ENCODE results near the gene OCLN. TPM values are rescaled to one million over a fixed set of nuclear protein-coding genes. Genes with fewer than 3 reads are reported as not detected.
"Not testable (repeated sequence)": the region's sequence is repeated elsewhere in the genome, so short reads cannot be mapped to it uniquely, and the experiment has no call there.

Gene OCLN, protein sequence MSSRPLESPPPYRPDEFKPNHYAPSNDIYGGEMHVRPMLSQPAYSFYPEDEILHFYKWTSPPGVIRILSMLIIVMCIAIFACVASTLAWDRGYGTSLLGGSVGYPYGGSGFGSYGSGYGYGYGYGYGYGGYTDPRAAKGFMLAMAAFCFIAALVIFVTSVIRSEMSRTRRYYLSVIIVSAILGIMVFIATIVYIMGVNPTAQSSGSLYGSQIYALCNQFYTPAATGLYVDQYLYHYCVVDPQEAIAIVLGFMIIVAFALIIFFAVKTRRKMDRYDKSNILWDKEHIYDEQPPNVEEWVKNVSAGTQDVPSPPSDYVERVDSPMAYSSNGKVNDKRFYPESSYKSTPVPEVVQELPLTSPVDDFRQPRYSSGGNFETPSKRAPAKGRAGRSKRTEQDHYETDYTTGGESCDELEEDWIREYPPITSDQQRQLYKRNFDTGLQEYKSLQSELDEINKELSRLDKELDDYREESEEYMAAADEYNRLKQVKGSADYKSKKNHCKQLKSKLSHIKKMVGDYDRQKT
- total RNA-seq (2014; rRNA removed; shearing (Covaris generic)), result 15.7 and 24.4 TPM in 2 replicates

DNA sequence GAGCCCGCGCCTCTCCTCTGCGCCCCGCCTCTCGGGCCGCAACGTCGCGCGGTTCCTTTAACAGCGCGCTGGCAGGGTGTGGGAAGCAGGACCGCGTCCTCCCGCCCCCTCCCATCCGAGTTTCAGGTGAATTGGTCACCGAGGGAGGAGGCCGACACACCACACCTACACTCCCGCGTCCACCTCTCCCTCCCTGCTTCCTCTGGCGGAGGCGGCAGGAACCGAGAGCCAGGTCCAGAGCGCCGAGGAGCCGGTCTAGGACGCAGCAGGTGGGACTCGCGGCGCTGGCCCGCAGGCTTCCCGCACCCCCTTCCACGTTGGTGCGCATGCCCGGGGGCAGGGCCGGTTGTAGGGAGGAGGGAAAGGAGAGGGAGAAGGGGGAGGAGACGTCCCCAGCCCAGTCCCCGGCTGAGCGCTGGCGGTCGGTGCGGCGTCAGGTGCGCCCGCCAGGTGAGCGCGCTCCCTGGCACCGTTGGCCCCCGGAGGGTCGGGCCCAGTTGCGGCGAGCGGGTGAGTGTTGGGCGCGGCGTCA, at the start of gene OCLN:
TSS of gene OCLN (plus strand) at position 400 of the 532 bp plus-strand sequence. CDS start 11,455 bp downstream, outside the sequence.
- peak; percentile 69 for DNase-seq (ENCODE audit: low read depth)

DNA sequence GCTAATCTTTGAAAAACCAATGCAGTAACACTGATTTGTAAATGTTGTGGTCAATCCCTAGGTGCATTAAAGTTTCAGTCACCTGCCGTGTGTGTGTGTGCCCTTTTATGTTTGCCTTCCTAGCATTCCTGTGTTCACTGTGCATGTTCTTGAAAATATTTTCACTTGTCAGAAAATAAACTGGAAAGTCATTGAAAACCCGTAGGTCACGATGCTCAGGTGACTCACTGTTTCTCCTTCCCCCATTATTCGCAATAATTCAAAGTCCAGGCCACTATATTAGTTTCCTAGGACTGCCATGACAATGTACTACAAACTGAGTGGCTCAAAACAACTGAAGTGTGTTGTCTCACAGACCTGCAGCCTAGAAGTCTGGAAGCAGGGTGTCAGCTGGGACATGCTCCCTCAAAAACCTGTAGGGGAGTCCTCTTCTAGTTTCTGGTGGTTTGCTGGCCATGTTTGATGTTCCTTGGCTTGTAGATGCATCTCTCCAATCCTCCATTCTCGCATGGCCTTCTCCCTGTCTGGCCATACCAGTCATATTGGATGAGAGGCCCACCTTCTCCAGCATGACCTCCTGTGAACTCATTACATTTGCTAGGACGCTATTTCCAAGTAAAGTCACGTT, 48.3 kb upstream of the OCLN start:
- peak; percentile 32 for DNase-seq (ENCODE audit: low read depth)

DNA sequence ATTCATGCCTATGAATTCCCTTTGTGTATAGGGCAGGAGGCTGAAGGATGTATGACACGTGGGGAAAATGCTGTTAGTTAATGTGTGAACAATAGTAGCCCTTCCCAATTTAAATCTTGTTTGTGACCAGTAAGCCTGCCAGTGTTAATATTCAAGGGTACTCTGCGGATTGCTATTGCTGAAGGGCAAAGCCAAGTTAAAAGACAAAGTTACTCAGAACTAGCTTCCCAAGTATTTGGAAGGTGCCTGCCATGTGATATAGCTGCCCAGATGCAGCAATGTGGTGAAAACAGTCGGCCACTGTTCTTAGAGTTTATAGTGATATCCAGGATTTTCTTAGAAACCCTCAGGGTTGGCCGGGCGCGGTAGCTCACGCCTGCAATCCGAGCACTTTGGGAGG, 43.1 kb upstream of the OCLN start:
- DNase-seq (ENCODE audit: low read depth), result no peak

DNA sequence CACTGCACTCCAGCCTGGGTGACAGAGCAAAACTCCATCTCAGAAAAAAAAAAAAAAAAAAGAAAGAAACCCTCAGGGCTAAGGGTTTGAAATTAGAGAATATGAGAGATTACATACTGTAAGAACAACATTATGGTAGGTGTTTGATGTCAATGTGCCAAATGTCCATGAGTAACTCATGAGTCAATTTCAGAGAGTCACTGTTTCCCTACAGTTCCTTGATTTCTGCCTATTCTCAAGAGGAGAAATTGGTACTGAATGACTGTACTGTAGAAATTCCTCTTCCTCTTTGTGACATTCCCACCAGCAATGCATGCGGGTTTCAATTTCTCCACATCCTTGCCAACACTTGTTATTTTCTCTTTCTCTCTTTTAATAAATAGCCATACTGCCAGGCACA, 42.5 kb upstream of the OCLN start:
- peak; percentile 96 for DNase-seq (ENCODE audit: low read depth)

DNA sequence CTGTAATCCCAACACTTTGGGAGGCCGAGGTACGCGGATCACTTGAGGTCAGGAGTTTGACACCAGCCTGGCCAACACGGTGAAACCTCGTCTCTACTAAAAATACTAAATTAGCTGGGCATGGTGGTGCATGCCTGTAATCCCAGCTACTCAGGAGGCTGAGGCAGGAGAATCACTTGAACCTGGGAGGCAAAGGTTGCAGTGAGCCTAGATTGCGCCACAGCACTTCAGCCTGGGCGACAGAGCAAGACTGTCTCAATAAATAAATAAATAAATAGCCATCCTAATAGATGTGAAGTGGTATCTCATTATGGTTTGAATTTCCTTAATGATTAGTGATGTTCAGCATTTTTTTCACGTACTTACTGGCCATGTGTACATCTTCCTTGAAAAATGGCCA, 42.1 kb upstream of the OCLN start:
- DNase-seq (ENCODE audit: low read depth), result not testable (repeated sequence)

DNA sequence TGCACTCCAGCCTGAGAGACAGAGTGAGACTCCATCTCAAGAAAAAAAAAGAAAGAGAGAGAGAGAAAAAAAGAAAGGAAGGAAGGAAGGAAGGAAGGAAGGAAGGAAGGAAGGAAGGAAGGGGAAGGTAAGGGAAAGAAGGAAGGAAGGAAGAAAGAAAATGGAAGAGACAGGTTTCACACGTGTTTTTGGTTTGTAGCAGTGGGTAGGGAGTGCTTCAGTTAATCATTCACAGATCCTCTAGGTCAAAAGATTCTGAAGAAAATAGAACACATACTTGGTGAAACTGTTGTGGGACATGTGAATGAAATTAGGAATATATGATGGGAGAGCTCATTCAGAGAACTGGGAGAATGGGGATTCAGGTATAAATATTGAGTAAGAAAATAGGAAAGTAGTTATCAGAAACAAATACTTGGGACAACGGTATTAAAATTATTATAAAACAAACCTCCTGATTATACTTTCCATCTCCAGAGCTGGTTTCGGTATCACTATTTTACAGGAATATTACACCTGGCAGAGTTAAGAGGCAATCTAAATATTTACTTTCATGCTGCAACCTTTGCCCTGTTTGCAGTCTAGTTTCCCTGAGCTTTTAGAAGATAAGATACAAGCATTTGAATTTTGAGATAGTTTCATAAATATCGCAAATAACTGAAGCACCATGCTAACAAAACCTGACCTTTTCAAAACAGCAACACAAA, 40.5 kb upstream of the OCLN start:
- no peak for DNase-seq (ENCODE audit: low read depth)

DNA sequence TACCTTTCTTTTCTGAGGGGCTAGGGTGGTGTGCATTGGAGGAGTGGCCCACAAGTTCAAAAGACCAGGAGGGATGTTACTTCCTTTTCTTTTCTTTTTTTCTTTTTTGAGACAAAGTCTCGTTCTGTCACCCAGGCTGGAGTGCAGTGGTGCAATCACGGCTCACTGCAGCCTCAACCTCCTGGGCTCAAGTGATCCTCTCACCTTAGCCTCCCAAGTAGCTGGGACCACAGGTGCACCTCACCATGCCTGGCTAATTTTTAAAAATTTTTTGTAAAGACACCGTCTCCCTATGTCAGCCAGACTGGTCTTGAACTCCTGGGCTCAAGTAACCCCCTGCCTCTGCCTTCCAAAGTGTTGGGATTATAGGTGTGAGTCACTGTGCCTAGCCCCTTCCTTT, 39.1 kb upstream of the OCLN start:
- DNase-seq (ENCODE audit: low read depth), result not testable (repeated sequence)

DNA sequence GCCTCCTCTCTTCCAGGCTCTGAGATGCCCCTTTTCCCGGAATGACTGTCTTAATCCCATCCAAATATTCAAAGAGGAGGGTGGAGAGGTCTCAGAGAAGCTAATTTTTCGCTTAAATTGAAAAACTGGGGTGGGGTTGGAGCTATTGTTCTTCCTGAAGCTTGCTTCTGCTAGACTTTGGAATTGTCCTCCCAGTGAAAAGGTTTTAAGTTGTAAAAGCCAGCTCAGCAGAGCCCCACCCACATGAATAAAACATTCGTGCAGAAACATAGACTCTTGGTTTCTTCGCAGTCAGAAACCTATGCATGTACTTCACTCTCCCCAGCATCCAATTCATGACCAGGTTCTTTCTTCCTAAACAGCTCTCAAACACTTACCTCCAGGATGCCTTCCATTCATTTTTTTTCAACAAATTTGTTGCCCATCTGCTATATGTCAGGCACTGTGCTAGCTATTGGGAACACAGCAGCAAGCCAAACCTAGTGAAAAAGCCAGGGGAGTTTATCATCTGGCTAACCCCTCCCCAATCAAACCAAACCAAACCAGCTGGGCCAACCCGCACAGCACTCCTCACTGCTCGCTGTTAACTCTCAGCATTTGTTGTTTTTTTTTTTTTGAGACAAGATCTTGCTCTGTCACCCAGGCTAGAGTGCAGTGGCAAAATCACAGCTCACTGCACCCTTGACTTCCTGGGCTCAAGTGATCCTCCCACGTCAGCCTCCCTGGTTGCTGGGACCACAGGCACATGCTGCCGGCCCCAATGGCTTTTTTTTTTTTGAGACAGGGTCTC, 37.9 kb upstream of the OCLN start:
- no peak for DNase-seq (ENCODE audit: low read depth)

DNA sequence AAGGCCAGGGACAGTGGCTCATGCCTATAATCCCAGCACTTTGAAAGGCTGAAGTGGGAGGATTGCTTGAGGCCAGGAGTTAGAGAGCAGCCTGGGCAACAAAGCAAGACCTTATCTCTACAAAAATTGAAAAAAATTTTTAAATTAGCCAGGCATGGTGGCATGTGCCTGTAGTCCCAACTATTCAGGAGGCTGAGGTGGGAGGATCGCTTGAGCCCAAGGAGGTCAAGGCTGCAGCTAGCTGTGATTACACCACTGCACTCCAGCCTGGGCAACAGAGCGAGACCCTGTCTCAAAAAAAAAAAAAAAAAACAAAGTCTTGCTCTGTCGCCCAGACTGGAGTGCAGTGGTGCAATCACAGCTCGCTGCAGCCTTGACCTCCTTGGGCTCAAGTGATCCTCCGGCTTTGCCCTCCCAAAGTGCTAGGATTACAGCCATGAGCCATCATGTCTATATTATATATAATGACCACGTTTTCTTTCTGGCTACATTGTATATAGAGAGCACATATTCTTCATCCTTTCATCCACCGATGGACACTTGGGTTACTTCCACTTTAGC, 37.1 kb upstream of the OCLN start:
- not testable (repeated sequence) for DNase-seq (ENCODE audit: low read depth)

DNA sequence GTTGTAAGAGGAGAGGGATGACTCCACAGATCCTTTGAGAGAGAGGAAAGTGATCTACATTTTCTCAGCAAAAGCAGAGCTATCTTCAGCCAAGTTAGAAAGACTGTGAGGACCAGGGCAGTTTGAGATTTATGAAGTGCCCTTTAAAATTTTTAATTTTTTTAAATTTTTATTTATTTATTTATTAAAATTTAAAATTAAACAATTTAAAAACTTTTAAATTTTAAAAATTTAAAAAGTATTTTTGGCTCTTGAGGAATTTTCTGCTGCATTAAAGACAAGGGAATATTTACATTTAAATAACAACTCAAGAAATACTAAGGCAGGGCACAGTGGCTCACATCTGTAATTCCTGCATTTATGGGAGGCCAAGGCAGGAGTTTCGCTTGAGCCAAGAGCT, 30.4 kb upstream of the OCLN start:
- DNase-seq (ENCODE audit: low read depth), result no peak

DNA sequence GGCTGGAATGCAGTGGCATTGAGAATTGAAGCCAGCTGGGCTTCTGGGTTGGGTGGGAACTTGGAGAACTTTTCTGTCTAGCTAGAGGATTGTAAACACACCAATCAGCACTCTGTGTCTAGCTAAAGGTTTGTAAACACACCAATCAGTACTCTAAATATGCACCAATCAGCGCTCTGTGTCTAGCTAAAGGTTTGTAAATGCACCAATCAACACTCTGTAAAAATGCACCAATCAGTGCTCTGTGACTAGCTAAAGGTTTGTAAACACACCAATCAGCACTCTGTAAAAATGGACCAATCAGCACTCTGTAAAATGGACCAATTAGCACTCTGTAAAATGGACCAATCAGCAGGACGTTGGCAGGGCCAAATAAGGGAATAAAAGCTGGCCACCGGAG, 26.2 kb upstream of the OCLN start:
- DNase-seq (ENCODE audit: low read depth), result not testable (repeated sequence)

DNA sequence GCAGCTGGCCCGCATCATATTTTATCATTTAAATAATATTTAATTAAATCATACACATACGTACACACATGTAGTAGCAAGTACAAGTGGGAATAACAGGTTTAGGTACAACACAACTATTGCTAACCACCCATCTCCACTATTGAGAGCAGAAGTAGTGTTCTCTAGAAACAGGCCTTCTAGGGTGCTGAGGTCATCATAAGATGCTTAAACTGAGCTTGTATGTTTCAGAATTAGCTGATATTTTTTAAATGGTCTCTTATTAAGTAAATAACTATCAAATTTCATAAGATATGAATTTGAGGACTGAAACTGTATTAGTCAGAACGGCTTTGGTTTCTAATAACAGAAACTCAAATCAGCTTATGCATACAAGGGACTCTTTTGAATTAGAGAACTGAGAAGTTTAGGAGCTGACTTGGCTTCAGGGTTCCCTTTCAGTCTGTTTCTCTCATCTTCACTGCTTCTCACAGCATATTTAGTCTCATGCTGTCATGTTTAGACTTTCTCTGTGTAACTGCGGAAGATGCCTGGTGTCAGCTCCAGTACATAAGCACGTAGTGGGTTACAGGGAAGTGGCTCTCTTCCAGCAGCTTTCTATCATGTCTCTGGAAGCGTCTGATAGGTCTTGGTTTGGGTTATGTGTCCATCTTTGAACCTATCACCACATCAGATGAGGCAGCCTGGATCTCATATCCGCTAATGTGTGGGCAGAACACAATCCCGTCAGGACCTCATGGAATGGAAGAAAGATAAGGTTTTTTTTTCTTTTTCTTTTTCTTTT, 25.0 kb upstream of the OCLN start:
- no peak for DNase-seq (ENCODE audit: low read depth)

DNA sequence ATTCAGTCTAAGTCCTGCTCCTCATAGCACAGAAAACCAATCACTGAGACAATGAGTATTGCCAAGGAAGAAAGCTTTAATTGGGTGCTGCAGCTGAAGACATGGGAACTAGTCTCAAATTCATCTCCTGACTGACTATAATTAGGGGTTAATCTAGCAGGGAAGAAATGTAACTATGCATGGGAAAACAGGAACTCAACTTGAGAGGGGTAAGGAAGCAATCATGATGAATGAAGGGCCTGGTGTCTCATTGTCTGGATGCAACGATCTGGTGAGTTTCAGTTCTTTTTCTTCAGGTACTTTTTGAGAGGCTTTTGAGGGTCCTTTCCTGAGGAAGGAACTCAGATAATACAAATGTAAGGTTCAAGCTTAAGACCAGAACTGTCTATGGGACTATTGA, 24.0 kb upstream of the OCLN start:
- DNase-seq (ENCODE audit: low read depth), result no peak

DNA sequence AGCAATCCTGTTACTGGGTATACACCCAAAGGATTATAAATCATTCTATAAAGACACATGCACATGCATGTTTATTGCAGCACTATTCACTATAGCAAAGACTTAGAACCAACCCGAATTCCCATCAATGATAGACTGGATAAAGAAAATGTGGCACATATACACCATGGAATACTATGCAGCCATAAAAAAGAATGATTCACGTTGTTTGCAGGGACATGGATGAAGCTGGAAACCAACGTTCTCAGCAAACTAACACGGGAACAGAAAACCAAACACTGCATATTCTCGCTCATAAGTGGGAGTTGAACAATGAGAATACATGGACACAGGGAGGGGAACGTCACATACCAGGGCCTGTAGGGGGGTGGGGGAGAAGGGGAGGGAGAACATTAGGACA, 21.1 kb upstream of the OCLN start:
- not testable (repeated sequence) for DNase-seq (ENCODE audit: low read depth)

DNA sequence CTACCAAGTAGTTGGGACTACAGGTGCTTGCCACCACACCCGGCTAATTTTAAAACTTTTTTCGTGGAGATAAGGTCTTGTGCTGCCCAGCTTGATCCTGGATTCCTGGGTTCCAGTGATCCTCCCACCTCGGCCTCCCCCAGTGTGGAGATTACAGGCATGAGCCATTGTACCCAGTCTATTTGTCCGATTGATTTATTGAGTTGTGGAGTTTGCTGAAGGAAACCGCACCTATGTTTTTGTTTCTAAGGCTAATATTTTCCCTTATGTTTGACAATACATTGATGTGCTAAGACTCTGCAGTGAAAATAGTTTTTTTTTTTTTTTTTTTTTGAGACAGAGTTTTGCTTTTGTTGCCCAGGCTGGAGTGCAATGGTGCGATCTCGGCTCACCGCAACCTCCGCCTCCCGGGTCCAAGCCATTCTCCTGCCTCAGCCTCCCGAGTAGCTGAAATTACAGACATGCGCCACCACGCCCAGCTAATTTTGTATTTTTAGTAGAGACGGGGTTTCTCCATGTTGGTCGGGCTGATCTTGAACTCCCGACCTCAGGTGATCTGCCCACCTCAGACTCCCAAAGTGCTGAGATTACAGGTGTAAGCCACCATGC, 20.0 kb upstream of the OCLN start:
- DNase-seq (ENCODE audit: low read depth), result not testable (repeated sequence)

DNA sequence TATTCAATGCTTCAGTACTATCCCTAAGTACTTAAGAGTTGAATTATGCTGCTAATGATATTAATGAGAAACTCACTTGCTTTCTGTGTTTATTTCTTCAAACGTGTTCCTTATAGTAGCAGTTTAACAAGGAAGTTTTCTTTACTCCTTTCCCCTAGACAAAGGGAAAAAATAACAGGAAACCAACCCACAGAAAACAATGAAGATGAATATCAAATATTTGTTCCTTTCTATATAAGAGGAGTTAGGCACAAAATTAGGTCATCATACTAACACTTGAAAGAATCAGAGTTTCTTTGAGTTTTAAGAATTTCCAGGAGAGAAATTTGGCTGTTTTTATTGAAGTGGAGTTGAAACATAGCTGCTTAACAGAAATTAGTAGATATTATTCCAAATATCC, 15.4 kb upstream of the OCLN start:
- no peak for DNase-seq (ENCODE audit: low read depth)

DNA sequence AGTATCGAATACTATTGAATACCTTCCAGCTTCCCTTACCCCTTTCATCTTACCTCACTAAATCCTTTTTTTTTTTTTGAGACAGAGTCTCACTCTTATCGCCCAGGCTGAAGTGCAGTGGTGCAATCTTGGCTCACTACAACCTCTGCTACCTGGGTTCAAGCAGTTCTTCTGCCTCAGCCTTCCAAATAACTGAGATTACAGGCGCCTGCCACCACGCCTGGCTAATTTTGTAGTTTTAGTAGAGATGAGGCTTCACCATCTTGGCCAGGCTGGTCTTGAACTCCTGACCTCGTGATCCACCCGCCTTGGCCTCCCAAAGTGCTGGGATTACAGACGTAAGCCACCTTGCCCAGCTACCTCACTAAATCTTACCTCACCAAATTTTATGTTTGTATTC, 14.3 kb upstream of the OCLN start:
- DNase-seq (ENCODE audit: low read depth), result not testable (repeated sequence)

DNA sequence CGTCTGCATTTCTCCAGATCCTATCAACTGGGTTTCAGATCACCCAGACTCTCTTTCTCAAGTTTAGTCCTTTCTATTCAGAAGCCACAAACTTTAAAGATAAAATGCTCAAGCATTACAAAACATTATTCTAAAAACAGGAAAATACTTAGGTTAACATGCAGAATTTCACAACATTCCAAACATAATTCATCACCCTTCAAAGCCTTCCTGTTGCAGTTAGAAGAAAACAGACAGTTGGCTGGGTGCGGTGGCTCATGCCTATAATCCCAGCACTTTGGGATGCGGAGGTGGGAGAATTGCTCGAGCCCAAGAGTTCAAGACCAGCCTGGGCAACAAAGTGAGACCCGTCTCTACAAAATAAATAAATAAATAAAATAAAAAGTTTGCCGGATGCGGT, 7.7 kb upstream of the OCLN start:
- DNase-seq (ENCODE audit: low read depth), result peak; percentile 45

DNA sequence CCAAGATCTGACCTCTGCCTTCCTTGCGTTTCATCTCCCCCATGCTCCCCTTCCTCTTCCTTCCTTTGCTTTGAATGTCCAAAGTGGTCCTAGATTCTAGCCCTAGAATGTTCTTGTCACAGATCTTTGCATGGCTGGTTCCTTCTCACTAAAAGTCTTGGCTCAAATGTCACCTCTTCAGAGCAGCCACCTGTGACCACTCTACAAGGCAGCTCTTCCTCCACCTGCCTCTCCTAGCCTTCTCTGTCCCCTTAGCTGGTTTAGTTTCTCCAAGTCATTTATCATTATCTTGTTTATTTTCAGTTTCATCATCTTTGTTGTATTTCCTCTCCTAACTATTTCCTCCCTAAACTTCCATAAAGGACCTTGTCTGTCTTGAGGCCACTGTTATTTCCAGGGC, 7.1 kb upstream of the OCLN start:
- DNase-seq (ENCODE audit: low read depth), result no peak

DNA sequence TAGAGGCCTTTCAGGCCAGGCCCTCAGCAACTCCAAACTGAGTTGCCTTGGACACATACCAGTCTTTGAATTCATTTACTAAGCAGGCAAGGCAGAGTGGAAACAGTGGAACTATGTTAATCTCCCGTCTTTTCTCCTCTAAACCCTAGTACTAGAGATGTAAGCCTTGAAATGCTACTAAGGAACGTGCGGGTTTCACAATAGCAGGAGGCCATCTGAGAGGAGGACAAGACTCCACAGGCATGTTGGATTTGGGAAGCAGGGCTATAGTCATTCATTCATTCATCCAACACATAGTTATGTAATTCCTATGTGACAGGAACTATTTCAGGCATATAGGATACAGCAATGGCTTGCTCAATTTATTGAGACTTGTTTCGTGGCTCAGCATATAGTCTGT, 3.3 kb upstream of the OCLN start:
- DNase-seq (ENCODE audit: low read depth), result no peak
